Measurements from ENCODE around the gene INPP5J.
A peak's percentile ranks its signal among the peaks of the same experiment; 100 is the strongest.
"Not testable (repeated sequence)": the region's sequence is repeated elsewhere in the genome, so short reads cannot be mapped to it uniquely, and the experiment has no call there.

Gene INPP5J

GRCh38 chr22:31102441-31103081 lies 20.2 kb upstream of the INPP5J start:
- DNase-seq = no peak

- DNase-seq = no peak
Observed at GRCh38 chr22:31103111-31103510, 19.7 kb upstream of the INPP5J start.

DNA sequence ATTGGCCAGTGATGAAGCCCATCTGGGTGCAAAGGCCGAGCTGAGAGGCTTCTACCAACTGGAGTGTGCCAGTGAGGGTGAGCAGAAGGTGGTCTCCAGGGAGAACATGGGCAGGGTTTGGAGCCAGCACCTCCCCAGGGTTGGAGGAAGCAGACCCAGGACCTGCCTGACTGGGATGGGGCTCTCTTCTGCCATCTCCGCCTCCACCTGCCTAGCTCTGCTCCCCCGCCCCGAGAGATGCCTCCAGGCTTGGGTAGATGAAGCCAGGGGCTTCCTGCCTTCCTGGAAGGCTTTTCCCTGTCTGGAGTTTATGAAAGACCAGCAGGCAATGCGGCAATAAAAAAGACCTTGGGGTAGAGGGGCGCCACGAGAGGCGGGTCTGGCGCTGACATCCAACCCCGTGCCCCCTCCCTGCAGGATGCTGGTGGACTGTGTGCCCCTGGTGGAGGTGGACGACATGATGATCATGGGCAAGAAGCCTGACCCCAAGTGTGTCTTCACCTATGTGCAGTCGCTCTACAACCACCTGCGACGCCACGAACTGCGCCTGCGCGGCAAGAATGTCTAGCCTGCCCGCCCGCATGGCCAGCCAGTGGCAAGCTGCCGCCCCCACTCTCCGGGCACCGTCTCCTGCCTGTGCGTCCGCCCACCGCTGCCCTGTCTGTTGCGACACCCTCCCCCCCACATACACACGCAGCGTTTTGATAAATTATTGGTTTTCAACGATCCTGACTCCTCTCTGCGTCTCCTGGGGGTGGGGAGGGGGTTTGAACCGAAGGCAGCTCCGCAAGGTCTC lies 18.7 kb upstream of the INPP5J start:
- no peak for DNase-seq

GRCh38 chr22:31104869-31105268 lies 17.9 kb upstream of the INPP5J start:
- no peak for DNase-seq

DNA sequence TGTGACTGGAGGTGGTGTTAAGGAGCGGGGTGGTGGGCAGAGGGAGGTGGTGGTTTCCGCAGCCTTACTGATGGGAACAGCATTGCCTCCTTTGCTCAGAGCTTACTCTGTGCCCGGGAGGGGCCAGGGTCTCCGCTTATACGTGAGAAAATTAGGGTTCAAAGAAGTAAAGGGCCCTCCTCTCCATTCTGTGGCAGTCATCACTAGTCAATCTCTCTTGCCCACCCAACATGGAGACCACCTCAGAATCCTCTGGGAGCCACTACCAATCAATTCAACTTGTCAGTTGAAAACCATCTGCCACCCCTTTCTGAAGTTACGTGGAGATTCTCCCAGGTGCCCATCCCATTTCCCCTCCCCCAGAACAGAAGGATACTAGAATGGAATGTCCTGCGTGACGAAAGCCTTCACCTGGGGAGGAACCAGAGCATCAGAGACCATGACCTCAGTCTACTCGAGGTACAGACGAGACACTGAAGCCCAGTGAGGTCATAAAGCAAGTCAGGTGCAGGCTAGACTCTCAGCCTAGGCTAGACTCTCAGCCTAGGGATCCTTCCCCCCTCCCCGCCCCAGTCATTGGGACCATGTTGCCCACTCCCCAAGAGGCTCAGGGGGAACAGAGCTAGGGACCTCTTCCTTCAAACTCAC lies 17.4 kb upstream of the INPP5J start:
- no peak for DNase-seq

DNA sequence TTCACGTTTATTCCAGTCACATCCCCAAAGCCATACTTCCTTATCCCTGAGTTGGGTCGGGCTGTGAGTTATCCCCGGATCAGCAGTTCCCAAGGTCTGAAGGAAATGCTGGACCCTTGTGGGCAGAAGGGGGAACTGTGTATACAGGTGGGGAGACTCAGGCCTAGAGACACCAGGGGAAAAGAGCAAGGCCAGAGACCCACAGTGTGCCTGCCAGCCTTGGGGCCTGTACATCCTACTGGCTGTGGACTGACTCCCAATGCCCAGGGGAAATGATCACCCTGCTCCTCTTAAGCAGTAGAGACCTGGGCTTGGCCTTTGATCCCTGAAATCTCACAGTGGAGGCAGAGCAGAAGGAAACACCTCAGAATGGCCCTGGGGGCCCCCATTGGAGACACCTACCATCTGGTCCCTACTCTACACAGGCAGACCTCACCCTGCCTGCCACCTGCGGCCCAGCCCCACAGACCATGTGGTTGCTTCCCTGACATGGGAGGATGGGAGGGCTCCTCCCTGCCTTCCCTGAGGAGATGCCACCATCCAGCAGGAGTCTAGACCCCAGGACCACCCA lies 16.7 kb upstream of the INPP5J start:
- no peak for DNase-seq

- no peak for DNase-seq
Observed at GRCh38 chr22:31106731-31107177, 16.0 kb upstream of the INPP5J start.

DNA sequence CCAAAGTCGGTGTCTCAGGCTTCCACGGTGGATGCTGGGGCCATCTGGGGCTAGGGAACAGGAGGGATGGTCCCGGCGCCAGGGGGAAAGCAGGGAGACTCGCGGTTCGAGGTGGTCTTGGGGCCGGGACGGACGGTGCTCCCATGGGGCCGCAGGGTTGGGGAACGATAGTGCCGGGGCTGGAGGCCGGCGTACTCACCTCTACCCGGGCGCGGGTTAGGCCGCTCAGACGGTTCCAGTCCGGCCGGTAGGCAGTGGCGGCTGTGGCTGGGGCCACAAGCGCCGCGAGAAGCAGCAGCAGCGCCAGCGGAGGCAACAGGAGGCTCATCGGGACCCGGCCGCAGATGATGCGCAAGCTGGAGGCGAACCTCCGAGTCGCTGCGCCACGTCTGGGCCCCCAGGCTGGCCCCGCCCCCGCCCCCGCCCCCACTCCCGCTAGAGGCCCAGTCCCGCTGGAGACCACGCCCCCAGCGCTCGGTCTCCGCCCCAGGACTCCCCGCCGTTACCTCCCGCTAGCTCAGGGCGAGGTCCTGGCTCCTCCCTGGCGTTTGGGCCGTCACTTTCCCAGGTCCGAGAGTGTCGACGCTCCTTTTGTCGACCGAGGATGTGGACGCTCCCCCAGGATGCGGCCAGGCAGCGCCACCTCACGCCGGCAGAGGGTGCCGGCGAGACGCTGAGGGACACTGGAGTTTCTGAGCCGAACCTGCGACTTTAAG lies 15.4 kb upstream of the INPP5J start, which contains the start of gene SELENOM:
Gene SELENOM (minus strand): TSS at position 391 of the 716 bp plus-strand sequence. CDS start 63 bp downstream, at position 328.
- peak; percentile 91 for DNase-seq

GRCh38 chr22:31107894-31108218 lies 14.9 kb upstream of the INPP5J start:
- no peak for DNase-seq

DNA sequence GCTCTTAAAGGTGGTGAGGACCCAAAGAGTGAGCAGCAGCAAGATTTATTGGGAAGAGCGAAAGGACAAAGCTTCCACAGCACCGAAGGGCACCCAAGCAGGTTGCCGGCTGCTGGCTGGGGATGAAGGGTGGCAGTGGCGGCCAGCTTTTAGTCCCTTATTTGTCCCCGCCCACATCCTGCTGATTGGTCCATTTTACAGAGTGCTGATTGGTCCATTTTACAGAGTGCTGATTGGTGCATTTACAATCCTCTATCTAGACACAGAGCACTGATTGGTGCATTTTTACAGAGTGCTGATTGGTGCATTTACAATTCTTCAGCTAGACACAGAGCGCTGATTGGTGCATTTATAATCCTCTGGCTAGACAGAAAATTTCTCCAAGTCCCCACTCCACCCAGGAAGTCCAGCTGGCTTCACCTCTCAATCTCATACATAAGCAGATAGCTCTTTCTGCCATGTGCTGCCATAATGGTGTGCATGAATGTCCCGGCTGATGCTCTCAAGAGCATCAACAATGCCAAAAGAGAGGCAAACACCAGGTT lies 10.1 kb upstream of the INPP5J start:
- not testable (repeated sequence) for DNase-seq

DNA sequence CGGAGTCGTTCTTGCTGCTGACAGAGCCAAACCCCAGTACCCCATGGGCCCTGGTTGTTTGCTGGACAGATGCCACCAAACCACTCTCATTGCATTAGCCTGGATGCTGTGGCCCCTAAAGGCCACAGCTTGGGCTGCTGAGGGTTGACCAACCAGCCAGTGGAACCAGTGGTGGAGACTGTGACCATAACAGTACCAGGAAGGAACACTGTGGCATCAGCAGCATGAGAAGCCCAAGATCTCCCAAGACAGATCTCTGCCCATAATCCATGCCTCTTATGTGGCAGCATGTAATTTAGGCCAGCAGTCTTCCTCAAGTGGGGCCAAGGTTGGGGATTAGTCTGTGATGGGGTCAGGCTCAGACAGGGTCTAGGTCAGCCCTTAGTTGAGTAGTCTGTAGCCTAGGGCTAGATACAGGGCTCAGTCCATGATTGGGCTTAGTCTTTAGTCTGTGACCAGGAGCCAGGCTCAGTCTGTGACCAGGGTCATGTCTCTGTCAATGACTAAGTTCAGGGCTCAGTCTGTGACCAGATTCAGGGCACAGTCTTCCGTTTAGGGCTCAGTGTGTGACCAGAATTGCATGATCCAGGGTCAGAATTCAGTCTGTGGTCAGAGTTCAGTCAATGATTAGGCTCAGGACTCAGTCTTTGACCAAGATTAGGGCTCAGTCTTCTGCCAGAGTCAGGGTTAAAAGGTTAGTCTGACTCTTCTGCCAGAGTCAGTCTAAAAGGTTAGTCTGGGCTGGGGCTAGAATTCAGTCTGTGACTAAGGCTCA lies 4.5 kb upstream of the INPP5J start:
- no peak for DNase-seq

- DNase-seq = no peak
Observed at GRCh38 chr22:31119026-31119717, 3.6 kb upstream of the INPP5J start.

DNA sequence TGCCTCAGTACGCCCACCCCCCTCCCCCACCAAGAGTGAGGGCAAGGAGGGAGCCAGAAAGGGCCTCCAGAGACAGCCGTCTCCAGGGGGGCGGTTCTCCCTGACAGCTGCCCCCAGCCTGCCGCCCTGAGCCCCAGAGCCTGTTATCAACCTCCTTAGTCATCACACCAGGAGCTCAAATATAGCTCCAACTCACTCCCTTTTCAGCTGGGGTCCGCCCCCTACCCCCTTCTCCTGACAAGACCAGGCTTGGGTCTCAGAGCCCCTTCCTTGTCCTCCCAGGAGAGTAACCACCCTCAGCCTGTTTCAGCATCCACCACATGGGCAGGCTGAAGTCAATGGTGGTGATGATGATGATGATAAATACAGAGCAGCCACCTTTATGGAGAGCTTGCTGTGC lies 2.5 kb upstream of the INPP5J start:
- no peak for DNase-seq

- DNase-seq = no peak
Observed at GRCh38 chr22:31120642-31121041, 2.1 kb upstream of the INPP5J start.

GRCh38 chr22:31121403-31121802 lies 1.4 kb upstream of the INPP5J start:
- no peak for DNase-seq

GRCh38 chr22:31122196-31122531 lies 602 bp upstream of the INPP5J start:
- no peak for DNase-seq

GRCh38 chr22:31123292-31123602 lies 481 bp downstream of the INPP5J start:
- DNase-seq = no peak

- no peak for DNase-seq
Observed at GRCh38 chr22:31124290-31124689, 1.5 kb downstream of the INPP5J start.

- no peak for DNase-seq
Observed at GRCh38 chr22:31124811-31125465, 2.2 kb downstream of the INPP5J start.

- DNase-seq = no peak
Observed at GRCh38 chr22:31125521-31126117, 2.9 kb downstream of the INPP5J start.
